HEK293 (cell line): ENCODE measurements around the gene CYP27A1.

Experiments used
- CTCF ChIP-seq: fragments of 450-650 bp; formaldehyde crosslinking; IDR thresholded peaks from 2 replicates; pipeline ENCODE4 v1.5.1; 2016; ENCODE audit warnings: missing biosample characterization, missing genetic modification characterization
- ZBTB44 ChIP-seq: fragments of 450-650 bp; IDR thresholded peaks from 2 replicates; pipeline ENCODE4 v1.5.1; 2018; ENCODE audit warnings: missing biosample characterization, mild to moderate bottlenecking, missing genetic modification characterization
- ZNF677 ChIP-seq: fragments of 450-650 bp; IDR thresholded peaks from 2 replicates; pipeline ENCODE4 v1.5.0; 2018; ENCODE audit warnings: missing biosample characterization, mild to moderate bottlenecking, missing genetic modification characterization, moderate library complexity
- TF ChIP-seq, protein P1 (sequence below): fragments of 450-650 bp; formaldehyde crosslinking; IDR thresholded peaks from 2 replicates; pipeline ENCODE4 v1.5.1; 2016; ENCODE audit warnings: missing biosample characterization, missing genetic modification characterization

- TF ChIP-seq ZBTB44 (no peak), CTCF (tag by site-specific recombination) (no peak), ZNF677 (no peak)
- TF ChIP-seq, protein P1, sequence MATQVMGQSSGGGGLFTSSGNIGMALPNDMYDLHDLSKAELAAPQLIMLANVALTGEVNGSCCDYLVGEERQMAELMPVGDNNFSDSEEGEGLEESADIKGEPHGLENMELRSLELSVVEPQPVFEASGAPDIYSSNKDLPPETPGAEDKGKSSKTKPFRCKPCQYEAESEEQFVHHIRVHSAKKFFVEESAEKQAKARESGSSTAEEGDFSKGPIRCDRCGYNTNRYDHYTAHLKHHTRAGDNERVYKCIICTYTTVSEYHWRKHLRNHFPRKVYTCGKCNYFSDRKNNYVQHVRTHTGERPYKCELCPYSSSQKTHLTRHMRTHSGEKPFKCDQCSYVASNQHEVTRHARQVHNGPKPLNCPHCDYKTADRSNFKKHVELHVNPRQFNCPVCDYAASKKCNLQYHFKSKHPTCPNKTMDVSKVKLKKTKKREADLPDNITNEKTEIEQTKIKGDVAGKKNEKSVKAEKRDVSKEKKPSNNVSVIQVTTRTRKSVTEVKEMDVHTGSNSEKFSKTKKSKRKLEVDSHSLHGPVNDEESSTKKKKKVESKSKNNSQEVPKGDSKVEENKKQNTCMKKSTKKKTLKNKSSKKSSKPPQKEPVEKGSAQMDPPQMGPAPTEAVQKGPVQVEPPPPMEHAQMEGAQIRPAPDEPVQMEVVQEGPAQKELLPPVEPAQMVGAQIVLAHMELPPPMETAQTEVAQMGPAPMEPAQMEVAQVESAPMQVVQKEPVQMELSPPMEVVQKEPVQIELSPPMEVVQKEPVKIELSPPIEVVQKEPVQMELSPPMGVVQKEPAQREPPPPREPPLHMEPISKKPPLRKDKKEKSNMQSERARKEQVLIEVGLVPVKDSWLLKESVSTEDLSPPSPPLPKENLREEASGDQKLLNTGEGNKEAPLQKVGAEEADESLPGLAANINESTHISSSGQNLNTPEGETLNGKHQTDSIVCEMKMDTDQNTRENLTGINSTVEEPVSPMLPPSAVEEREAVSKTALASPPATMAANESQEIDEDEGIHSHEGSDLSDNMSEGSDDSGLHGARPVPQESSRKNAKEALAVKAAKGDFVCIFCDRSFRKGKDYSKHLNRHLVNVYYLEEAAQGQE (tag by site-specific recombination) = no peak
These were observed 72.9 kb downstream of the CYP27A1 start for GRCh38 chr2:218854860-218855259.
